Panc1 (cell line): Measurements from ENCODE around the gene FDXACB1.

Source experiments
- CTCF ChIP-seq: fragments of 450-650 bp; IDR thresholded peaks from 2 replicates; pipeline ENCODE4 v1.5.1; 2017; ENCODE audit warnings: mild to moderate bottlenecking
- POLR2AphosphoS5 ChIP-seq: IDR thresholded peaks from 2 replicates; pipeline ENCODE4 v1.6.1; 2012; ENCODE audit warnings: mild to moderate bottlenecking, low read depth, low read length, moderate library complexity
- REST ChIP-seq, 2 experiments: IDR thresholded peaks; 2 replicates each; pipeline ENCODE4 v1.6.1; 2011 to 2012; ENCODE audit warnings: low read depth in 2 of 2, control low read depth in 1 of 2, low read length in 1 of 2, mild to moderate bottlenecking in 1 of 2, moderate library complexity in 1 of 2; ENCODE audit not compliant: insufficient read depth in 1 of 2
- SIN3A ChIP-seq: IDR thresholded peaks from 2 replicates; pipeline ENCODE4 v1.6.1; 2012; ENCODE audit warnings: low read depth, mild to moderate bottlenecking, low read length, moderate library complexity, borderline replicate concordance; ENCODE audit not compliant: insufficient read depth
- TCF7L2 ChIP-seq: IDR thresholded peaks from 2 replicates; pipeline ENCODE4 v1.6.1; 2011; ENCODE audit warnings: mild to moderate bottlenecking, low read depth, low read length, inconsistent platforms

DNA sequence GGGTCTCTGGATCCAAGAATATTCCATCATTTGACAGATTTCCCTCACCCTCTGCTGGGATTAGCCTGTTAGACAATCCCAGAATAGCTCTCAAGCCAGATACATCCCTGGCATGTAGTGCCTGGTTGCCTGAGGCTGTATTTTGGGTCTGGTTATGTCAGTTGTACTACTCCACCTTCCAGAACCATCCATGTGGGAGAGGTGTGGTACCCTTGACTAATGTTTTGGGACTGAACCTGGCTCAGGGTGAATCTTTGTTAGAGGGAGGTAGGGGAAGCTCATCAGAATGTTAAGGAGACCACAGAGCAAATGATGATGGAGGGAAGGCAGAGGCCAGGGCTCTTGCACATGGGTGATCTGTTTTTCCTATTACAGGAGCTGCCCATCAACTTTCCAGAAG is 45.0 kb upstream of the FDXACB1 start:
- TF ChIP-seq CTCF (no peak), REST (IDR thresholded peaks at IDR 0.05; ENCODE audit: insufficient read depth in 1 of 2, low read depth in 2 of 2, low read length in 1 of 2) (no peak), TCF7L2 (no peak), POLR2AphosphoS5 (no peak), SIN3A (no peak)
